WERI-Rb-1 (cell line): ENCODE data around the gene FNBP1.
"Not testable (repeated sequence)": the region's sequence is repeated elsewhere in the genome, so short reads cannot be mapped to it uniquely, and the experiment has no call there.

ENCODE experiments used
- DNase-seq: peaks from one replicate; pipeline ENCODE4 v3.0.0-alpha.2; 2020
- H3K27ac ChIP-seq: fragments of 250-450 bp; sonication (Bioruptor Pico); 2 replicates; pipeline ENCODE4 v1.5.1; 2020; ENCODE audit warnings: mild to moderate bottlenecking, moderate library complexity
- H3K27me3 ChIP-seq: fragments of 250-450 bp; sonication (Bioruptor Pico); 2 replicates; pipeline ENCODE4 v1.5.1; 2021; ENCODE audit warnings: mild to moderate bottlenecking, low read depth, moderate library complexity; ENCODE audit not compliant: insufficient read depth, severe bottlenecking
- H3K36me3 ChIP-seq: fragments of 250-450 bp; sonication (Bioruptor Pico); 2 replicates; pipeline ENCODE4 v1.5.1; 2020; ENCODE audit warnings: mild to moderate bottlenecking, moderate library complexity
- H3K4me3 ChIP-seq: 2 replicates; pipeline ENCODE4 v1.5.1; 2011; ENCODE audit warnings: low read depth, mild to moderate bottlenecking, control low read depth, low read length
- H3K9me3 ChIP-seq: fragments of 250-450 bp; sonication (Bioruptor Pico); 2 replicates; pipeline ENCODE4 v1.5.1; 2021; ENCODE audit warnings: mild to moderate bottlenecking, moderate library complexity; ENCODE audit not compliant: severe bottlenecking
- TF ChIP-seq, protein P1 (sequence below): IDR thresholded peaks from 2 replicates; pipeline ENCODE4 v1.5.1; 2011; ENCODE audit warnings: low read depth, mild to moderate bottlenecking, control low read depth, inconsistent platforms, low read length

FNBP1 gene

DNA sequence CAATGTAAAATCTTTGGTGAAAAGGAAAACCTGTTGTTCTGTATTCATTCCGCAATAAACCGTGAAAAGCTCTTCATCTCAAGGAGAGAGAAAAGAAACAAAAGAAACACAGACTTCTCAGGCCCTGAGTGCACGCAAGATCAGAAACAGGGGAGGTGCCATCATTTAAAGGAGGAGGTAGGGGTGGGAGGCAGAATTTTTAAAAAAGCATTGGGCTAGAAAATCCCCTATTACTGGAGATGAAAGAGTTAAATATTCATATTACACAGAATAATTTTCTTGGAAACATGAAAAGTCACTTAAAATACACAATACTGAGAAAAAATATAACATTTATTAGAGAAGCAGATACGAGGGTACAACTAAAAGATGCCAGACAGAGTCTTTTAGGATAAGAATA lies 151.4 kb downstream of the FNBP1 start:
- H3K9me3 ChIP-seq = no peaks in the 10 kb centered on the region
- H3K27ac ChIP-seq = no peak overlapping the region
- peaks cover 20% of the 10 kb centered on the region for H3K36me3 ChIP-seq
- no peak overlapping the region for H3K4me3 ChIP-seq
- TF ChIP-seq, protein P1, sequence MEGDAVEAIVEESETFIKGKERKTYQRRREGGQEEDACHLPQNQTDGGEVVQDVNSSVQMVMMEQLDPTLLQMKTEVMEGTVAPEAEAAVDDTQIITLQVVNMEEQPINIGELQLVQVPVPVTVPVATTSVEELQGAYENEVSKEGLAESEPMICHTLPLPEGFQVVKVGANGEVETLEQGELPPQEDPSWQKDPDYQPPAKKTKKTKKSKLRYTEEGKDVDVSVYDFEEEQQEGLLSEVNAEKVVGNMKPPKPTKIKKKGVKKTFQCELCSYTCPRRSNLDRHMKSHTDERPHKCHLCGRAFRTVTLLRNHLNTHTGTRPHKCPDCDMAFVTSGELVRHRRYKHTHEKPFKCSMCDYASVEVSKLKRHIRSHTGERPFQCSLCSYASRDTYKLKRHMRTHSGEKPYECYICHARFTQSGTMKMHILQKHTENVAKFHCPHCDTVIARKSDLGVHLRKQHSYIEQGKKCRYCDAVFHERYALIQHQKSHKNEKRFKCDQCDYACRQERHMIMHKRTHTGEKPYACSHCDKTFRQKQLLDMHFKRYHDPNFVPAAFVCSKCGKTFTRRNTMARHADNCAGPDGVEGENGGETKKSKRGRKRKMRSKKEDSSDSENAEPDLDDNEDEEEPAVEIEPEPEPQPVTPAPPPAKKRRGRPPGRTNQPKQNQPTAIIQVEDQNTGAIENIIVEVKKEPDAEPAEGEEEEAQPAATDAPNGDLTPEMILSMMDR = no peak
- no peaks in the 10 kb centered on the region for H3K27me3 ChIP-seq
- no peak for DNase-seq

DNA sequence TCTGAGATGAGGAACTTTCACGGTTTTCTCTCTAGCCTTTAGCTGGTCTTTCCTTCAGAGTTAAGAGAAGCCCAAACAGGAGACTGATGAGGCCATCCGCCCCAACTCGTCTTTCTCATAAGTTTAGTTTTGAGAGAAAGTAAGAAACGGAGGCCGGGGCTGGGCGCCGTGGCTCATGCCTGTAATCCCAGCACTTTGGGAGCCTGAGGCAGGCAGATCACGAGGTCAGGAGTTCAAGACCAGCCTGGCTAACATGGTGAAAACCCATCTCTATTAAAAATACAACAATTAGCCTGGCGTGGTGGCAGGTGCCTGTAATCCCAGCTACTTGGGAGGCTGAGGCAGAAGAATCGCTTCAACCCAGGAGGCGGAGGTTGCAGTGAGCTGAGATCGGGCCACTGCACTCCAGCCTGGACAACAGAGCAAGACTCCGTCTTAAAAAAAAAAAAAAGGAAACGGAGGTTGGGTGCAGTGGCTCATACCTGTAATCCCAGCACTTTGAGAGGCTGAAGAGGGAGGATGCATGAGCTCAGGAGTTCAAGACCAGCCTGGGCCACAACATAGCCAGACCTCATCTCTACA lies 152.2 kb downstream of the FNBP1 start:
- not testable (repeated sequence) for DNase-seq, H3K27ac ChIP-seq, H3K4me3 ChIP-seq, H3K9me3 ChIP-seq, H3K27me3 ChIP-seq
- H3K36me3 ChIP-seq = peaks cover 20% of the 10 kb centered on the region

DNA sequence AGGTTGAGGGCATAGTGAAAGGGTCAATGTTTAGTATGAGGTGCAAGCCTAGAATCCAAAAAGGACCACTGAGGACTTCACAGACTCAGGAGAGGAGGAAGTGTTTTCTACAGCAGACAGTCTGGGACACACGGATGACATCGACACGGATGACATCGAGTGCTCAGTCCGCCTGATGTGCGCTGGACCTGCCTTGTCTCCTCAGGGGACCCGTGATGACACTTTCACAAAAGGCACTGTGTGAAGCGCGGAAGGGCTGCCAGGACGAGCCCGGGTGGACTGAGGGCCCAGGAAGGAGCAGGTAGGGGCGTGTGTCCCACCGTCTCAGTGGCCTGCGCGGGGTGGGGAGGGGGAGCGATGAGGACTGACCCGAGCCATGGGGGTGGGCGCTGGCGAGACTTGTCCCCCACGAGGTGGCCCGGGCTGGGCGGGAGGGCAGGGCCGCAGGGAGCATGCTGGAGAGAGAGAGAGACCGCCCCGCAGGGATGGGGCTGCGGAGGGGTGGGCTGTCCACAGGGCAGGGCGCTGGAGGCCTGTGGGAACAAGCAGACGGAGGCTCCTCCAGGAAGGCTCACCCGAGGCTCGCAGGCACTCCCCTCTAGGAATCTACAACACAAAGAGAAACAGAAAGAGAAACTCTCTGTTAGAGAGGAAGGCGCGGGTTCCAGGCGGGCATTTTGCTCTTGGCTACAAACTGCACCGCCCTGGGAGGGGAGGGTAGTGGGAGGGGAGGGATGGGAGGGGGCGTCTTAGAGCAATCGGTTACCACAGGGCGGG lies 152.9 kb downstream of the FNBP1 start:
- DNase-seq = no peak
- Histone ChIP-seq H3K9me3 (no peaks in the 10 kb centered on the region), H3K27ac (no peak overlapping the region), H3K4me3 (no peak overlapping the region), H3K36me3 (peaks cover 16% of the 10 kb centered on the region), H3K27me3 (no peaks in the 10 kb centered on the region)
- TF ChIP-seq, protein P1 = no peak

DNA sequence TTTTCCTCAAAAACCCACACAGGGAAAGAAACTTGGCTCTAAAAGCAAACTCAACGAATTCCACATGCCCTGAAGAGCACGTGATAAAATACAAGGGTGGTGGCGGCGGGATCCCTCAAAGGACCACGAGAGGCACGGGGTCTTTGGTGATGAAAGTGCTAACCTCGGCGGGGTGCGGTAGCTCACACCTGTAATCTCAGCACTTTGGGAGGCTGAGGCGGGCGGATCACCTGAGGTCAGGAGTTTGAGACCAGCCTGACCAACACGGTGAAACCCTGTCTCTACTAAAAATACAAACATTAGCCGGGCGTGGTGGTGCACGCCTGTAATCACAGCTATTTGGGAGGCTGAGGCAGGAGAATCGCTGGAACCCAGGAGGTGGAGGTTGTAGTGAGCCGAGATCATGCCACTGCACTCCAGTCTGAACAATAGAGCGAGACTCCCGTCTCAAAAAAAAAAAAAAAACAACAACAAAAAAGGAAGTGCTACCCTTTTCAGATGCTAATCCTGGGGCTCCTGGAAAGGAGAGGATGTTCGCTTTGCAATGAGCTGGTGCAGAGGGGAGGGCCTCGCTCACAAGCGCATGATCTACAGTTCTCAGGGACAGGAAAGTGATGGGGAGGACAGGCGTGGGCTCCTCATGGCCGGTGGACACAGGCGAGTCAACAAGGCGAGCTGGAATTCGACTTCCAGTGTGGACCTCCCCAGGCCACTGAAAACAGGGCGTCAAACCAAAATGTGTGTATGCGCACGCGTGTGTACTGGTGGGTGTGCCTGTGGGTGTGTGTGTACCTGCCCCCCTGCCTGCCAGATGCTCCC lies 153.7 kb downstream of the FNBP1 start:
- no peak overlapping the region for H3K27ac ChIP-seq
- no peaks in the 10 kb centered on the region for H3K27me3 ChIP-seq
- H3K36me3 ChIP-seq = peaks cover 8% of the 10 kb centered on the region
- H3K9me3 ChIP-seq = no peaks in the 10 kb centered on the region
- TF ChIP-seq, protein P1 = no peak
- no peak for DNase-seq
- H3K4me3 ChIP-seq = no peak overlapping the region

DNA sequence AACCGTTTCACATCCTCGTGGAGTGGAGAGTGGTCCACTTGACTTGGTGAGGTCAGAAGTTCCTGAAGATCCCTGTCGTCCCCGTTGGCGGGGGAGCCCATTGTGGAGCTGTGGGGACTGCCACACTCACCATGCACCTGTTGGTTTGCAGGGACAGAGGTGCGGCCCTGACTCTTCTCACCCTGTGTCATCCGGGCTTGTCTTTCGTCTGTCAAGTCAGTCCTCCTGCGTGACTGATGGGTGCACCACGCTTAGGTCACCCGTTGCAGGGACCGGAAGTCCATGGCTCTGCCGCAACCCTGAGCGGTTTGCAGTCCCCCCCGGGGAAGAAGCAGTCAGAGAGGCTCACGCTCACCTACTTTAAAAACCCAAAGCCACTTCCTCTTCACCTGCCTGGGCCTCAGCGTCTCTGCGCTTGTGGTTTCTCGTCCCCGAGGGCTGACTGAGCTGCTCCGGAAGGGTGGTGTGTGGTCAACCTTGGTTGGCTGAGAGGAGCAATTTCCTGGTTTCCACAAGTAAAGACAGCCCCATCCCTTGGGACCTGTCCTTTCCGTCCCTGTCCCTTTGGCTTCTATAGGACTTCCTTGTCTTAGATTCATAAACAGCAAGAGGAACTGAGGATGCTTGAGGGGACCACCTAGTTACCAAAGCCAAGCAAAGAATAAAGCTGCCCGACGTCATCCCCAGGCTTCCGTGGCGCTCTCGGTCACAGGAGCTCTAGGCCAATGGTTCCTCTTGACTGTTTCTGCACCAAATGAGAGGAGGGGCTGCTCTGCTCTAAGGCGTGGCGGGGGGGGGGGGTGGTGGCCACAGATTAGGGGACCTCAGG lies 154.5 kb downstream of the FNBP1 start:
- DNase-seq = no peak
- H3K27ac ChIP-seq = no peak overlapping the region
- H3K4me3 ChIP-seq = no peak overlapping the region
- H3K9me3 ChIP-seq = no peaks in the 10 kb centered on the region
- H3K27me3 ChIP-seq = no peaks in the 10 kb centered on the region
- TF ChIP-seq, protein P1 = no peak
- H3K36me3 ChIP-seq = peaks cover 5% of the 10 kb centered on the region; the same call in 1 of the 2 replicates
